Hepatocyte (in vitro differentiated cells): ENCODE measurements around the gene EPM2AIP1. TPM values are rescaled to one million over a fixed set of nuclear protein-coding genes. Genes with fewer than 3 reads are reported as not detected.

Experiments
- DNase-seq: peaks from one replicate; pipeline ENCODE4 v3.0.0-alpha.2; 2016; ENCODE audit warnings: low spot score
- H2AFZ ChIP-seq: fragments of 200-600 bp; sonication (generic); 2 replicates; pipeline ENCODE4 v1.6.0; 2016; ENCODE audit warnings: antibody characterized with exemption, mild to moderate bottlenecking
- H3K27ac ChIP-seq: fragments of 200-600 bp; sonication (generic); 2 replicates; pipeline ENCODE4 v1.5.1; 2016; ENCODE audit warnings: mild to moderate bottlenecking
- H3K27me3 ChIP-seq: fragments of 200-600 bp; sonication (generic); 2 replicates; pipeline ENCODE4 v1.6.1; 2016
- H3K36me3 ChIP-seq: fragments of 200-600 bp; sonication (generic); replicated peaks from 2 replicates; pipeline ENCODE4 v1.5.1; 2016; ENCODE audit warnings: low read depth; ENCODE audit not compliant: insufficient read depth
- H3K4me1 ChIP-seq: fragments of 200-600 bp; sonication (generic); 2 replicates; pipeline ENCODE4 v1.5.1; 2016; ENCODE audit warnings: mild to moderate bottlenecking, moderate library complexity; ENCODE audit not compliant: insufficient read depth
- H3K4me2 ChIP-seq: fragments of 200-600 bp; sonication (generic); 2 replicates; pipeline ENCODE4 v1.6.0; 2016
- H3K4me3 ChIP-seq: fragments of 200-600 bp; sonication (generic); 2 replicates; pipeline ENCODE4 v1.5.1; 2016; ENCODE audit warnings: mild to moderate bottlenecking
- H3K79me2 ChIP-seq: fragments of 200-600 bp; sonication (generic); 2 replicates; pipeline ENCODE4 v1.6.0; 2017; ENCODE audit warnings: mild to moderate bottlenecking
- H3K9me2 ChIP-seq: fragments of 200-600 bp; sonication (generic); replicated peaks from 2 replicates; pipeline ENCODE4 v1.6.0; 2017; ENCODE audit warnings: mild to moderate bottlenecking; ENCODE audit not compliant: insufficient read depth
- H3K9me3 ChIP-seq: fragments of 200-600 bp; sonication (generic); 2 replicates; pipeline ENCODE4 v1.5.1; 2016; ENCODE audit warnings: low read depth, mild to moderate bottlenecking
- H4K20me1 ChIP-seq: fragments of 200-600 bp; sonication (generic); 2 replicates; pipeline ENCODE4 v1.6.0; 2016; ENCODE audit warnings: mild to moderate bottlenecking; ENCODE audit not compliant: insufficient read depth, poor library complexity, severe bottlenecking
- EZH2 ChIP-seq: fragments of 200-600 bp; sonication (generic); IDR thresholded peaks from 2 replicates; pipeline ENCODE4 v1.6.1; 2016; ENCODE audit warnings: antibody characterized with exemption, mild to moderate bottlenecking, borderline replicate concordance
- EZH2phosphoT487 ChIP-seq: fragments of 200-600 bp; sonication (generic); IDR thresholded peaks from one replicate; pipeline ENCODE4 v1.6.1; 2018; ENCODE audit warnings: antibody characterized with exemption, mild to moderate bottlenecking, low read depth, moderate library complexity; ENCODE audit not compliant: unreplicated experiment, severe bottlenecking
- WGBS: methylation state at CpG from one replicate; pipeline ENCODE4 v1.1.6; 2016; ENCODE audit warnings: low lambda C conversion rate; ENCODE audit errors: missing lambda C conversion rate; 5-methylcytosine and 5-hydroxymethylcytosine counted together
- polyA plus RNA-seq: library from polyadenylated mRNA; unstranded; fragments of >200 nt; fragmentation: Nextera tagmentation; extraction: Ambion mirVana; gene quantifications from 2 replicates; pipeline ENCODE4 v1.2.1, GENCODE V29; 2016
- small RNA-seq: library from RNA; depleted of rRNA; stranded (forward); fragments of <200 nt; gene quantifications from one replicate; pipeline ENCODE3, GENCODE V24; 2014
- total RNA-seq: library from RNA; depleted of rRNA; stranded (reverse); fragments of >200 nt; gene quantifications from 2 replicates; pipeline ENCODE4 v1.2.3, GENCODE V29; 2014
- TF ChIP-seq, protein P1 (sequence below): fragments of 200-600 bp; sonication (generic); IDR thresholded peaks from 2 replicates; pipeline ENCODE4 v1.5.1; 2016; ENCODE audit warnings: antibody characterized with exemption, mild to moderate bottlenecking; ENCODE audit not compliant: poor library complexity

The EPM2AIP1 gene
- total and polyA plus RNA-seq, 2 experiments from 2014 or later: 14.6 to 32.4 TPM

DNA sequence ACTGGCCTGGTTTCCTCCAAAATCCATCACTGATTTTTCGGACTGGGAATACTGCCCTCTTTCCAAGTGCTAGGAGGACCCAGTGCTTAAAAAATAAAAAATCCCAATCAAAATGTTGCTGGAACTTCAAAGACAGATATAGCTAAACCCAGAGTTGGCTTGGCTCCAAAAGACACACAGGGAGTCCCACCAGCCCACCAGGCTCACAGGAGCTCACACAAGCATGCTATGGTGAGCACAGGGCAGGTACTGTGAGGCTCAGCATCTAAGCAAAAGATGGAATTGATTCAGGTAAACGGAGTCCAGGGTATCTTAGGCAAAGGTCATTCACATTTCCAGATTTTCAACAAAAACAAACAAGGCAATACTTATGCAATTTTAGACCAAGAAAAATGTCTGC lies 51.8 kb downstream of the EPM2AIP1 start:
- no peaks in the 10 kb centered on the region for H3K9me3 ChIP-seq
- H3K36me3 ChIP-seq: no peaks in the 10 kb centered on the region
- H3K4me2 ChIP-seq: peak overlapping the region; percentile 48
- H2AFZ ChIP-seq: no peak overlapping the region
- H3K27ac ChIP-seq: peak overlapping the region; percentile 77
- WGBS: 75% methylated on average over 2 of the region's 2 CpGs
- TF ChIP-seq EZH2phosphoT487: no peak
- TF ChIP-seq, protein P1, sequence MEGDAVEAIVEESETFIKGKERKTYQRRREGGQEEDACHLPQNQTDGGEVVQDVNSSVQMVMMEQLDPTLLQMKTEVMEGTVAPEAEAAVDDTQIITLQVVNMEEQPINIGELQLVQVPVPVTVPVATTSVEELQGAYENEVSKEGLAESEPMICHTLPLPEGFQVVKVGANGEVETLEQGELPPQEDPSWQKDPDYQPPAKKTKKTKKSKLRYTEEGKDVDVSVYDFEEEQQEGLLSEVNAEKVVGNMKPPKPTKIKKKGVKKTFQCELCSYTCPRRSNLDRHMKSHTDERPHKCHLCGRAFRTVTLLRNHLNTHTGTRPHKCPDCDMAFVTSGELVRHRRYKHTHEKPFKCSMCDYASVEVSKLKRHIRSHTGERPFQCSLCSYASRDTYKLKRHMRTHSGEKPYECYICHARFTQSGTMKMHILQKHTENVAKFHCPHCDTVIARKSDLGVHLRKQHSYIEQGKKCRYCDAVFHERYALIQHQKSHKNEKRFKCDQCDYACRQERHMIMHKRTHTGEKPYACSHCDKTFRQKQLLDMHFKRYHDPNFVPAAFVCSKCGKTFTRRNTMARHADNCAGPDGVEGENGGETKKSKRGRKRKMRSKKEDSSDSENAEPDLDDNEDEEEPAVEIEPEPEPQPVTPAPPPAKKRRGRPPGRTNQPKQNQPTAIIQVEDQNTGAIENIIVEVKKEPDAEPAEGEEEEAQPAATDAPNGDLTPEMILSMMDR: no peak
- H3K4me3 ChIP-seq: no peak overlapping the region
- H3K79me2 ChIP-seq: peaks cover 52% of the 10 kb centered on the region
- peaks cover 29% of the 10 kb centered on the region for H3K4me1 ChIP-seq
- no peaks in the 10 kb centered on the region for H4K20me1 ChIP-seq
- no peak for DNase-seq
- no peaks in the 10 kb centered on the region for H3K9me2 ChIP-seq
- H3K27me3 ChIP-seq: no peaks in the 10 kb centered on the region

GRCh38 chr3:36937492-36937891 lies 55.4 kb downstream of the EPM2AIP1 start:
- peaks cover 41% of the 10 kb centered on the region for H3K4me1 ChIP-seq
- H3K9me2 ChIP-seq: no peaks in the 10 kb centered on the region
- no peak overlapping the region for H3K4me2 ChIP-seq
- 71% methylated on average over 1 of the region's 1 CpG for WGBS
- no peaks in the 10 kb centered on the region for H3K36me3 ChIP-seq
- H4K20me1 ChIP-seq: no peaks in the 10 kb centered on the region
- no peak overlapping the region for H3K4me3 ChIP-seq
- H2AFZ ChIP-seq: no peak overlapping the region
- no peaks in the 10 kb centered on the region for H3K9me3 ChIP-seq
- TF ChIP-seq EZH2phosphoT487: no peak
- TF ChIP-seq, protein P1: no peak
- TF ChIP-seq EZH2: no peak
- H3K27me3 ChIP-seq: no peaks in the 10 kb centered on the region
- H3K27ac ChIP-seq: no peak overlapping the region
- H3K79me2 ChIP-seq: peaks cover 48% of the 10 kb centered on the region
- no peak for DNase-seq

Small RNAs within 50 kb of the gene (small RNA-seq; reads per million reads assigned to genes)
- not detected for gene RNU6ATAC4P

Other genes with a start within 250 kb of the EPM2AIP1 start
- 0.07 TPM in 1 of 2 replicates, not detected in the other for gene DCLK3, start 228.6 kb downstream of the EPM2AIP1 start, total RNA-seq
- not detected in 2 replicates for gene DCLK3, start 228.6 kb downstream of the EPM2AIP1 start, polyA plus RNA-seq
- gene TRANK1, start 48.1 kb downstream of the EPM2AIP1 start, total RNA-seq: 16.7 and 19.9 TPM in 2 replicates
- 8.5 and 9.4 TPM in 2 replicates for gene TRANK1, start 48.1 kb downstream of the EPM2AIP1 start, polyA plus RNA-seq
- gene MLH1, start 387 bp upstream of the EPM2AIP1 start, total RNA-seq: 34.5 and 37.7 TPM in 2 replicates
- 20.6 and 28.1 TPM in 2 replicates for gene MLH1, start 387 bp upstream of the EPM2AIP1 start, polyA plus RNA-seq
- gene LRRFIP2, start 181.5 kb upstream of the EPM2AIP1 start, total RNA-seq: 42.2 and 48.8 TPM in 2 replicates
- gene LRRFIP2, start 181.5 kb upstream of the EPM2AIP1 start, polyA plus RNA-seq: 29.0 and 38.0 TPM in 2 replicates